GM19395 (cell line): ENCODE data around the gene AGBL4.
A peak's percentile ranks its signal among the peaks of the same experiment; 100 is the strongest.

Experiments
- ATAC-seq: cut with Tn5 transposase; IDR thresholded peaks from one replicate; pipeline ENCODE4 v1.9.1; 2021; ENCODE audit warnings: mild to moderate bottlenecking, moderate library complexity; ENCODE audit not compliant: unreplicated experiment

The AGBL4 gene

DNA sequence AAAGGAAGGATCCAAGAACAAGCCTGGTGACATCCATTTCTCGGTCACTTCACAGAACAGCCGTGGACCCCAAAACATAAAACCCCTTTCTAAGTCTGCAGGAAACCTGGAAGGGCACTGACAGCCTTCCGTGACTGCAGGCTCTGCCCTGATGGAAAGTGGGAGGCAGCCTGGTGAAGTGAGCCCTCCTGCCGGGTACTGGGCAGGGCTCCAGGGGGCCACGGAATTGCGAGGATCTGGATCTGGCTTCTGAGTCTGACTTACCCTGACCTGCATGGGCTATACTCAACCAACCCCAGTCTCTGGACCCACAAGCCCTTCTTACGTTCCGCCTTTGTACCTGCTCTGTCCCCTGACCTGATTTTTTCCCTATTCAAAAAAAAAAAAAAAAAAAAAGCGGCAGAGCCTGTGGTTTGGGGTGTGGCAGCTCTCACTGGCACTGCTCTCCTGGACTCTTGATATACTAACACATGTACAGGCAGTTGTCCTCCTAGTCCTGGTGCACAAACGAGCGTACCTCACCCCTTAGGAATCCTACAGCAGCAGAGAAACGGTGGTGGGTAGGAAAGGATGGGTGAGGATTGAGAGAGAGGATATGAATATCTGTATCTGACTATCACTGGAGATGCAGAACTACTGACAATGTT lies 1330.0 kb downstream of the AGBL4 start:
- ATAC-seq: no peak

DNA sequence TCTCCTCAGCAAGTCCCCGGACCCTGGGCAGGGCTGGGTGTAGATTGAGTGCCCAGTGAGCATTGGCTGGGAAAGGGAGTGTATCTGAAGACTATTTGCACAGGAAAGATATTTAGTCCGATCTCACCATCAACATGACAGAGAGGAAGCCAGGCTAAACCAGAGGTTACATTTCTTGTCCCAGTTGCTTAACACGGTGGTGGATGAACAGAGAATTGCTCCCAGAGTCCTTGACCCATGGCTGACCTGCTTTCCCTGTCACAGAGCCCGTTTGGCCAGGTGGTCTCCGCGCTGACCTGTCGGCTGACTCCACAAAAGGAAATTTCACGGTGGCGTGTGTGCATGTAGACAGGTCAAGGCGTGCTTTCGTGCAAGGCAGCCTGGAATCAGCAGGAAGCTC lies 1330.6 kb downstream of the AGBL4 start:
- ATAC-seq: no peak

DNA sequence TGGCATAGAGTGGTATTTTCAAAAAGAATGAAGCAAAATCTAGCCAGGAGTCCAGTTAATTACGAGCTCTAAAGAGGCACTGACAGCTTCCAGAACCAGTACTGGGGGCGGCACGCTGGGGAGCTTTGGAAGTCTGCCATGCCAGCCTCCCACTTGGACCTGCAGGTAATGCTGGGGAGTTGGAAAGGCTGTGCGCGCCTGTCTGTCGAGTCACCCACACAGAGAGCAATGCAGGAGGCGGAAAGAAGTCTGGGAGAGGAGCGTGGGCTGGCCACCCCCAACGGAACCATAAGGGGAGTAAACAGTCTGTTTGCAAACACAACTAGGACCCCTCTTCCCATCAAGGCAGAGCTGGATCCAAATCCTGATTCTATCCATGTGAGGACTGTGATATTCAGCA lies 1331.5 kb downstream of the AGBL4 start:
- ATAC-seq: no peak

DNA sequence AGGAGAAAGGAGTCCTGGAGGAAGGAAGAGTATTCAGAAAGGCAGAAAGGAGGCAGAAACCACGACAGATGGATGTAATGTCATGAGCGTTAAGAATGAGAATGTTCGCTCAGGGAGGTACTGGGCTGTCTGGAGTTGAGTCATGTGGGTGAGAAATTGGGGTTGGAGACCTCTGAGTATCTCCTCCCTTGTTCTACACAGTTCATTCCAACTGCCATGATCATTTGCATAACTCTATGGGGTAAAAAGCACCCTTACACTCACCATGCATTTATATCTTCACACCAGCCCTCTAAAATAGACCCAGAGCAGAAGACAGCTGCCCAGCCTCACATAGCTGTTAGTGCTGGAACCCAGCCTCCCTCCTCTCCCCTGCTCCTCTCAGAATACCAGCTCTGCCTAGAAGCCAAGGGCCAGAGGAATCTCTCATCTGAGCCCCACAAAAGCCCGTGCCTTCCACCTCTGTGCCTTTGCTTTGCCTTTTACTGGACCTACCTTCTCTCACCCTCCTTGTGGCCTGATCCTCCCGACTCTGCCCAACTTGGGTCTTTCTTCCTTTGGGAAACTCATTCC lies 1332.2 kb downstream of the AGBL4 start:
- ATAC-seq: peak; percentile 68

DNA sequence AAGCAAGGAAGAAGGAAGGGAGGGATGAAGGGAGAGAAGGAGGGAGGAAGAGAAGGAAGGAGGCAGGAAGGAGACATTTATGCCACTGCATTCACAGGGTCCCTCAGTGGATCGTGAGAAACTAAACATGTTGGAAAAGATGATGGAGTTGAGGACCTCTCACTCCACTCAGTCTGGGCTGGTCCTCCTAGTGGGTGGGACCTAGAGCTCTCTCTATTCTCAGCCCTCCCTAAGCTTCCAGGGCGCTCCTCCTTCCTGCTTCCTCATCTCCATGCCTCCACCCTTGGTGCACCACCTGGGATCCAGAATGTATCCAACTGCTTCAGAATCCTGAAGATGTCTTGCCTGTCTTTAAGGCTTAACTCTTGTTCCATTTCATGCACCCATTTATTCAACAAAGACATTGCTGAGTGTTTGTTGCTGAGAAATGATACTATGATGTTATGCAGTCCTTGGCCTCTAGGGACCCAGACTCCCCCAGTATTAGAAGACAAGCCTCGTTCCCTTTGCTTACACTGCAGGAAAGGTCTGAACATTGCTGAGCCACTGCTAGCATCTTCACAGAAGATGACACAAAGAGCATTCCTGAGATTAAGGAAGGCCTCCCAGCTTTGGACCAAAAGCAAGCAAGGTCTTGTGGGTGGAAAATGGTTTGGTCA lies 1335.5 kb downstream of the AGBL4 start:
- peak; percentile 84 for ATAC-seq

DNA sequence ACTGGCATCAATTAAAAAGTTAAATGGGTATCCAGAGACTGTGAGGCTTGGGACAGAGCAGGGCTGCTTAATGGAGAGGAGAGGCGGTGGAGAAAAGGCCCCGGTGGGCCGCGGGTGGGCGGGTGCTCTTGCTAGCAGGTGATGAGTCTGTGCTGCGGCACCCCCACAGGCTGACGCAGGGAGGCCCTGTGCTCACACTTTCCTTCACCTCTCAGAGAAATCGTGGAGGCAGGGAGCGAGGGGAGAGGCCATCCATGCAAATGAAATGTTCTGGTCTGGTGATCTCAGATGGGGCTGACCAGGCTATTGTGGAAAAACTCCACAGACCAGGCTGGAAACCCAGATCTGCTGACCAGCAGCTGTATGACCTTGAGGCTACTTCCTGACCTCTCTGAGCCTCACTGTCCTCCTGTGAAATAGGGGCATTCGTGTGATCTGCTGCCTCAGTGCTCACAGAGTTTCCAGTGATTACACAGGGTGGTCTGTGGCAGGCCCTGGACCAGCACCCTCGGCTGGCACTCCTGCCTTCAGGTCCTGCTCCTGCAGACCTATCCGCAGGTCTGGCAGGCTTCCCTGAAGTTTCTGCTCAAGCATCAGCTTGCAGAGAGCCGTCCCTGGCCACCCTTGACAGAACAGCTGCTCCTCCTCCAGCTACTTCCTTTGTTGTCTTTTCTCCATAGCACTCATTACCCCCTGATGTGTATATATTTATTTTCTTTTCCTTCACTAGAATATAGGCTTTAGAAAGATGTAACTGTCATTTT lies 1336.3 kb downstream of the AGBL4 start:
- no peak for ATAC-seq

DNA sequence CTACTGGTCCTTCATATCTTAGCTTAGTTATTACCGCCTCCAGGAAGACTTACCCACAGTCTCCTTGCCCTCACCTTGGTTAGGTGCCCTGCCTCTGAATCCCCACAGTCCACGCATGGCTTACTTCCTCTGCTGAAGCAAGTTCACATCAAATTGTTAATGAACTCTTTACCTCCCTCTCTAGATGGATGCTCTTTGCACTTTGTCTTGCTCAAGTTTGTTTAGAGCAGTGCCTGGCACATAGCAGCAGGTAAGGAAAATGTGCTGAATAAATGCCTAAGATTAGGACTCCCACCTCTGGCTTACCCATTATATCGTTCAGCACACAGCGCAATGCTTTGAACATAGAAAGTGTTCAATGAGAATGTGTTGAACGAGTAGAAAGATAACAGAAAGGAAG lies 1337.6 kb downstream of the AGBL4 start:
- ATAC-seq: no peak

DNA sequence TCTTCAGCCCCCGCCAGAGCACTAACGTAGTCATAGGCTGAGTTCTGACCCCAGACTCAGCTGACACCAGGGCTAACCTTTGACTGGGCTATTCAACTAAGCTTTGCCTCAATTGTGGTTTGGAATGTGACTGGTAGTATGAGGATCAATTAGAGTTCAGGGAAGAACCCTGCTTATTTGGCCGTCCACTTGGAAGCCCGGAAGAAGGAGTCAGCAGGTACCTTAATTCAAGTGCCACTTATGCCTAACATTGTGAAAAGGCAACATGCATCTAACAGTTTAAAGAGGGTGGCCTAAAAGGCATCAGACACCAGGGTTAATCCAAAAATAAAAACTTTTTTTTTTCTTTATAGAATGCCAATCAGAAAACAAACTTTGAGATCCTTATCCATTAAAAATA lies 1339.4 kb downstream of the AGBL4 start:
- ATAC-seq: no peak

DNA sequence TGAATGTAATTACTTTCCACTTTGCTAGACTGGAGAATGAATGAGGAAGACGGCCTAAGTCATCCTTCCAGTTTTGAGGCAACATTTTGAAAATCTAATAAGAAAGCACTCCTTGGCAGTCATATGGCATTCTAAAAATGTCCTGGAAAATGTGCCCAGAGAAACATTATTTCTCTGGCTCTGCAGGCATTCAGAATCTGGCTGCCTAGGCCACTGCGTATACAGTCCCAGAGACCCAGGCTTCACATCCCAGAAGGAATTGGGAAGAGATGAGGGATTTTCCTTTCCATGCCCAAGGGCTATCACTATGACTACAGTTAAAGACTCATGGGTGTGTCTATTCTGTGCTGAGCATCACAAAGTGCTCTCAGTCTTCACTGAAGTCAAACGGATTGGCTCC lies 1339.9 kb downstream of the AGBL4 start:
- no peak for ATAC-seq

DNA sequence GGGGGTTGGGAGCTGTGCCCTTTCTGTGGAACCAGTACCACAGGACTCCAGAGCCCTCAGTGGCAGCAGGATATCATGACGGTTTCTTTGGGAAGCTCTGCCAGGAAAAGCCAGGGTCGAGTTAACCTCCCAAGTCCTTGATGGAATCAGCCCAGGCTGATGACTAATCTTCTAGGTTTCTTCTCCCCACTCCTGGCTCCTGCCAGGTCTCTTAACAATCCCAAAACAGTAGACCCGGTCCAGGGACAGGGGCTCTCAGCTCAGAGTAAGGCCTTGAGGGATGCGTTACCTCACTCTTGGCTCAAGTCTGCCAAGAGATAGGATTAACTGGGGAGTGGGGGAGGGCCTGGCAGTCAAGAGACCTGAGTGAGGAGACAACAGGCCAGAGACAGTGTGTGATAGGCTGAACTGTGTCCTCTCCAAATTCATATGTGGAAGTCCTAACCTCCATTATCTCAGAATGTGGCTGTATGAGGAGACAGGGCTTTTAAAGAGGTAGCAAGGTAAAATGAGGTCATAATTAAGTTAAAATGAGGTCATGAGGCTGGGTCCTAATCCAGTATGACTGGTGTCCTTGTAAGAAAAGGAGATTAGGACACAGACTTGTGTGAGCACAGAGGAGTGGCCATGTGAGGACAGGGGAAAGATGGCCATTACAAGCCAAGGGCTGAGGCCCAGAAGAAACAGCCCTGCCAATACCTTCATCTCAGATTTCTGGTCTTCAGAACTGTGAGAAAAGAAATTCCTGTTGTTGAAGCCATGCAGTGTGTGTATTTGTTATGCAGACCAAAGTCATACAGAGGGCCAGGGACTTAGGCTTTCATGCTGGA lies 1342.1 kb downstream of the AGBL4 start:
- ATAC-seq: no peak

DNA sequence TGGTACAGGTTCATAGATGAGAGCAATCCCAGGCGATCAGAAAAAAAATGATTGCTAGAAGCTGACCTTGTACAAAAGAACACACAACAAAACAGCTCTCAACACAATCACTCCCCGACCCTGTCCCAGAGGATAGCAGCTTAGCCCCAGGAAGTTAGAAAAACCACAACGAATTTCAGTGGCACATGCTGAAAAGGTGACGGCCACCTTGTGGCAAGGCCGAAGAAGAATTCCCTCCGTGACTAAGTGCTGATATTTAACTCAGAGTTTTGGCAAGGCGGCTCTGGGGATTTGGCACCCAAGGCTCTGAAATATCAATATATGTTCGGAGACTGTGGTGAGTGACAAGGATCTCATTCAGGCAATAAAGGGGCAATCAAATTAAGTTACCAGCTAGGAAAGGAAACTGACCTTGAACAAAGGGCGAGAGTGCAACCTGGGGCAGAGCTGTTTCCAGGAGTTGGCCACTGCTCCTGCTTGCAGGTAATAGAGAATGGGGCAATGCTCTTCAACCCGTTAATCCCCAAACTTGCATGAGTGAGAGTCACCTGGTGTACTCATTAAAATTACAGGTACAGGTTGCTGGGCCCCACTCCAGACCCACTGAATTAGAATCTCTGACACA lies 1343.2 kb downstream of the AGBL4 start:
- no peak for ATAC-seq

DNA sequence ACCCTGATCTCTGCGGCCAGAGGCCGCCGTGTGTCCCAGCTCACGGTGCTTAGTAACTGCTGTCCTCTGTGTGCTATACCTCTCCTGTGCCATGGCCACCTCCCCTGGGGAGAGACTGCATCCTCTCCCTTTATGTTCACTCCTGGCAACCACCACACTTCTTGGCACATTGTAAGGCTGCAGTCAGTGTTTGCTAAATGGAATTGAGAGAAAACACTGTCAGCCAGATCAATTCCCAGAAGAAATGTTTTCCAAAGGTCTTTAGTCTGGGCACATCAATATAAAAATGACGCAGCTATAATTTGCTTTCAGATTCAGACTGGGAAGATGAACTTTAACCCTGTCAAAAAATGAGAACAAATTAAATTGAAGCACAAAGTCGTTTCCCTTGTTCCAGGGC lies 1343.9 kb downstream of the AGBL4 start:
- ATAC-seq: no peak

DNA sequence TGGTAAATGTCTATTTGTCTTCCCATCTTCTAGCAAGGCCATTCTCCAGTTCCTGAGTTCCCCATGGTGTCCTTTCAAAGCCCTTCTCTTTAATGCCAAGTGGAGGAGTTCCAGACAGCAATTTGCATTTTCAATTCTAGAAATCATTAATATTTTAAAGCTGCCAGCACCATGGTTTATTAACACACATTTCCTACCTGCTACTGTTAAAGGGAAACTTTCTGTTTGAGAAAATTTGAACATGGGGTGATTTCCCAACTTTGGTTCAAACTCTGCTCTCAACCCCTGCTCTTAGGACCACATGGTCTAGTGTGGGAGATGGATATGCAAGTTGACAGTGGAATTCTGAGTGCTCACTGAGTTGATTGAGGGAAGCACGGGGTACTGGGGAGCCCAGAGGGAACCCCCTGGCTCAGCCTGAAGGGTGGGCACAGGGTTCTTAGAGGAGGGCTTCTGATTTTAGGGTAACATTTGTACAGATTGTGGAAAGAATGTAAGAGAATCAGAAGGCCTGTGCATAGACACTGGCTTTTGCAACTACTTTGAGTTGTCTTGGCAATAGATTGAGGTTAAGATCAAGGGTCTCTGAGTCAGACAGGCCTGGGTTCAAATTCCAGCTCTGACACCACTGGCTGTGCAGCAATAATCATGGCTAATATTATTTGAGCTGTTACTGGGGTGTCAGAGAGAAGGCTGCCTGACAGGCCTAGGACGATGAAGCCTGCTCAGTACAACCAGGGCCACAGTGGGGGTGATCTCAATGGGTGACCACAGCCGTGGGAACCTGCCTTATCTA lies 1344.8 kb downstream of the AGBL4 start:
- ATAC-seq: peak; percentile 53

DNA sequence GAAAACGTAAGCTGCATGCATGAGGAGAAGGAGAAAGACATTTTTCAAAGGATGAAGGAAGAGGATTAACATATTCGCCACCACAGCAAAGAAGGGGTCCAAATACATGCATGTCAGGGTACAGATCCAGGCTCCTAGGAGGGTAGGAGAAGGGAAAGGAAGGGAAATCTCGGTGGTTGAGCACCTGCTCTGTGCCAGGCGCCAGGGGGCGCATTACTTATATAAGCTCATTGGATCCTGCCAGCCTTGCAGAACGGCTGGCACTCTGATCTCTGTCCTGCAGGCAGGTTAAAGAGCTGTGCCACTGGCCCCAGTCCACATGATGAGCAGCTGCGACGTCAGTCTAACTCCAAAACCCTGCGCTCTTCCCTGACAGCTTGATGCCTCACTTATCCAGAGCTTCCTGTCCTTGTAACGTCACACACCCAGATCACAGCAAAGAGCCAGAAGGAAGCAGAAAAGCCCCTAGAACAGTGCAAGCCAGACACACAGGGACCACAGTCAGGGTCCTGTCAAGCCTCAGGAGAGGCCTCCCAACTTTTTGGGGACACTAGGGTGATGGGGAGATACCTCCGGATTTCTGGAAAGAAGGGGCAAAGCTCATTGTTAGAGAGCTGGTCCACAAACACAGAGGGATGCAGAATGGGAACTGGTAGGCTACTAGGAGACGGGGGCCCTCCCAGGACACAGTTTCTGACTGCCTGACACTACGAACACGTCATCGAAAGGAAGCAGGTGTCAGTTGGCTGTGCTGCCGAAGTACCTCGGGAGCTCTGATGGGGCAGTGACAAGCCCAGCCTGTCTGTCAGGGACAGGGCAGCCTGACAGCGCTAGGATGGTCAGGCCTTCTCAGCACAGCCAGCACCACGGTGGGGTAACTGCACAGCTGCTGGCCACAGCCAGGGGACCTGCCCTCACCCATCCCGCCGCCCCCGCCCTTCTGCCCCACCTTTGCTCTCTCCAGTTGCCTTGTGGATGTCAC lies 1346.2 kb downstream of the AGBL4 start:
- ATAC-seq: peak; percentile 61

DNA sequence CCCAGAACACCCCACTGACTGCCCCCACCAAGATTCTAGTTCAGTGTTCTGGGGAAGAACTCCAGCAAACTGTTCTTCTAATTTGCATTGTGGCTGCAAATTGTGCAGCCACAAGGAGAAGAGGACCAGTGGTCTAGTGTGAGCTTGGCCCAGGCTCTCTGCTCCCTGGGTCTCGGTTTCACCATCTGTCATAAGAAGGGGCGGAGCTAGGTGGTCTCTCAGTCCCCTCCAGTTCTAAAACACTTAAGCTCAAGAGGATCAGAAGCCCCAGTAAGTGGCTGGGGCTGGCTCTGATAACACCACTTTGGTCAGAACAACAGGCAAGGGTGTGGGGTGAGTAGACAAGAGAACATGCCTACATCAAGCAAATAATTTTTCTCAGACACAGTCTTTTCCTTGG lies 1346.9 kb downstream of the AGBL4 start:
- no peak for ATAC-seq

DNA sequence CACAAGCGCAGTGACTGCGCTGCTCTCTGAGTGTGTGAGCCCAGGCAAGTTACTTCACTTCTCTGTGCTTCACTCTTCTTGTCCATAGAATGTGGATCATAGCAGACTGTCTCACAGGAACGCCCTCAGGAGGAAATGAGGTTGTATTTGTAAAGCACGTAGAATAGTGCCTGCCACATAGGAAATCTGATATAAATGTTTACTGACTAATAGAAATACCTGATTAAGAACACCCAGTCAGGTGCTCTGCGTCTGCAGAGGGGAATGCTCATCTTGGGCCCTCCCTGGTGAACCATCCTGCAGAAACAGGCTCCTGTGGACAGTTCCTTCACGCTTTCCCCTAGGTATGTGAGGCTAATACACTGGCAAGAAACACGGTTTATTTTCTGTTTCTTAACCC lies 1347.4 kb downstream of the AGBL4 start:
- no peak for ATAC-seq

DNA sequence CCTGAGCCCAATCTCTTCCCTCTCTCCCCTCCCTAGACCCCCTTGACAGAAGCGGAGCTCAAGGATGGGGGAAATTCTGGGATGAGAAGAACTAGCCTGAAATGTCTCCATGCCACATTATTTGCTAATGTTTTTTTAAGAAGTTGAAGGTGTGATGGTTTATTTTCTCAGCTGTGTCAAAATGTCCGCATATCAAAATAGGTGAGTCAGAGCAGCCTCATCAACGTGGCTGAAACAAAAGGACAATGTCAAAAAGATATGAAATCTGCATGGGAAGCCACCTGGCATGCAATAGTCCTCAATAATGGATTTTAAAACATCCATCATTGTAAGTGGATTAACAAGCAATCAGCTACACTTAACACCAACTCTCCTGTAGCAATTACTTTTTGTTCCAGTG lies 1348.5 kb downstream of the AGBL4 start:
- ATAC-seq: no peak

DNA sequence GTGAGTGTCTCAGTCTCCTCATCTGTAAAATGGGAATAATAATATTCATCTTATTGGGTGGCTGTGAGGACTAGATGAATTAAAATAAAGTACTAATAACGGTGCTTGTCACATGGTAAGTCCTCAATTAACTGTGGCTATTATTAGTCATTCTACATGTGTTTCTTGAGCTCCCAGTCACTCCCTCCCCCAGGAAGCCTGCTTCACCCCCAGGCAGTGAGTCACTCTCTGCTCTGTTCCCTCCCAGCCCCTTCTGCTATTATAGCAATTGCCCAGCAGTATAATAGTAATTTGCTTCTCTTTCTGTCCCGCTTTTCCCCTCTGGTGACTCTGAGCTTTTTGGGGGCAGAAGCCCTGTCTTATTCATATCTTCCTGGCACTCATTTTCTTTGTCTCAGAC lies 1349.1 kb downstream of the AGBL4 start:
- ATAC-seq: no peak
